Parathyroid adenoma (tissue), 2 donors: ENCODE data around the gene CD8A.

Experiments
- H2AFZ ChIP-seq: fragments of 300-600 bp; sonication (generic); one replicate; pipeline ENCODE4 v1.7.0; 2017; ENCODE audit warnings: antibody characterized with exemption, mild to moderate bottlenecking
- H3K27ac ChIP-seq: fragments of 300-600 bp; sonication (generic); one replicate; pipeline ENCODE4 v1.7.0; 2017
- H3K27me3 ChIP-seq: fragments of 300-600 bp; sonication (generic); one replicate; pipeline ENCODE4 v1.7.0; 2017; ENCODE audit warnings: low read length; ENCODE audit not compliant: control insufficient read depth, insufficient read depth
- H3K36me3 ChIP-seq: fragments of 300-600 bp; sonication (generic); one replicate; pipeline ENCODE4 v1.7.0; 2017; ENCODE audit warnings: low read length; ENCODE audit not compliant: control insufficient read depth, insufficient read depth
- H3K4me1 ChIP-seq: fragments of 300-600 bp; sonication (generic); one replicate; pipeline ENCODE4 v1.7.0; 2017; ENCODE audit warnings: control low read depth
- H3K4me2 ChIP-seq: fragments of 300-600 bp; sonication (generic); one replicate; pipeline ENCODE4 v1.7.0; 2017; ENCODE audit warnings: low read length
- H3K4me3 ChIP-seq: fragments of 300-600 bp; sonication (generic); one replicate; pipeline ENCODE4 v1.7.0; 2017; ENCODE audit warnings: low read depth, low read length
- H3K79me2 ChIP-seq: fragments of 300-600 bp; sonication (generic); one replicate; pipeline ENCODE4 v1.7.0; 2017; ENCODE audit warnings: control low read depth
- H3K9ac ChIP-seq: fragments of 300-600 bp; sonication (generic); one replicate; pipeline ENCODE4 v1.7.0; 2017; ENCODE audit warnings: mild to moderate bottlenecking
- H3K9me3 ChIP-seq: fragments of 300-600 bp; sonication (generic); one replicate; pipeline ENCODE4 v1.7.0; 2017; ENCODE audit warnings: low read length; ENCODE audit not compliant: control insufficient read depth
- TF ChIP-seq, protein P1 (sequence below): fragments of 300-600 bp; sonication (generic); IDR thresholded peaks from one replicate; pipeline ENCODE4 v1.7.0; 2017; ENCODE audit warnings: antibody characterized with exemption, mild to moderate bottlenecking
- donor health status: primary hyperparathyroidism.

The CD8A gene

DNA sequence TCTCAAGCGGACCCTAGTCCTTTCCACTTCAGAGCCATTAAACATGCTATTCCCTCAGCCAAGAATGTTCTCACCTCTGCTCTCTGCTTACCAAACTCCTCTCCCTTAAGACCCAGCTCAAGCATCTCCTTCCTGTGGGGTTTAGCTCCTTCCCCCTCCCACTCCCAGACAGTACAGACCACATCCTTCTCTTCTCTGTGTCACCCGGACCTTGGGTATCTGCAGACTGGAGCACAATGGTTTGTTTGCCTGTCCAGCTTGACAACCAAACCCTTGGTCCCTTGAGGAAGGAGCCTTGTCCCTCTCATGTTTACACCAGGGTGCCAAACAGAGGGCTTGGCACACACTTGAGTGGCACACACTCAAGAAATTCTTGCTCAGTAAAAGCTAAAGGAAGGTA is 4.1 kb upstream of the CD8A start:
- Histone ChIP-seq H2AFZ (no peak overlapping the region), H3K4me1 (no peaks in the 10 kb centered on the region), H3K9ac (no peak overlapping the region), H3K79me2 (no peaks in the 10 kb centered on the region), H3K4me3 (no peak overlapping the region), H3K36me3 (no peaks in the 10 kb centered on the region), H3K9me3 (no peaks in the 10 kb centered on the region), H3K27me3 (peaks cover 5% of the 10 kb centered on the region), H3K27ac (no peak overlapping the region), H3K4me2 (no peak overlapping the region)
- TF ChIP-seq, protein P1, sequence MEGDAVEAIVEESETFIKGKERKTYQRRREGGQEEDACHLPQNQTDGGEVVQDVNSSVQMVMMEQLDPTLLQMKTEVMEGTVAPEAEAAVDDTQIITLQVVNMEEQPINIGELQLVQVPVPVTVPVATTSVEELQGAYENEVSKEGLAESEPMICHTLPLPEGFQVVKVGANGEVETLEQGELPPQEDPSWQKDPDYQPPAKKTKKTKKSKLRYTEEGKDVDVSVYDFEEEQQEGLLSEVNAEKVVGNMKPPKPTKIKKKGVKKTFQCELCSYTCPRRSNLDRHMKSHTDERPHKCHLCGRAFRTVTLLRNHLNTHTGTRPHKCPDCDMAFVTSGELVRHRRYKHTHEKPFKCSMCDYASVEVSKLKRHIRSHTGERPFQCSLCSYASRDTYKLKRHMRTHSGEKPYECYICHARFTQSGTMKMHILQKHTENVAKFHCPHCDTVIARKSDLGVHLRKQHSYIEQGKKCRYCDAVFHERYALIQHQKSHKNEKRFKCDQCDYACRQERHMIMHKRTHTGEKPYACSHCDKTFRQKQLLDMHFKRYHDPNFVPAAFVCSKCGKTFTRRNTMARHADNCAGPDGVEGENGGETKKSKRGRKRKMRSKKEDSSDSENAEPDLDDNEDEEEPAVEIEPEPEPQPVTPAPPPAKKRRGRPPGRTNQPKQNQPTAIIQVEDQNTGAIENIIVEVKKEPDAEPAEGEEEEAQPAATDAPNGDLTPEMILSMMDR = no peak

DNA sequence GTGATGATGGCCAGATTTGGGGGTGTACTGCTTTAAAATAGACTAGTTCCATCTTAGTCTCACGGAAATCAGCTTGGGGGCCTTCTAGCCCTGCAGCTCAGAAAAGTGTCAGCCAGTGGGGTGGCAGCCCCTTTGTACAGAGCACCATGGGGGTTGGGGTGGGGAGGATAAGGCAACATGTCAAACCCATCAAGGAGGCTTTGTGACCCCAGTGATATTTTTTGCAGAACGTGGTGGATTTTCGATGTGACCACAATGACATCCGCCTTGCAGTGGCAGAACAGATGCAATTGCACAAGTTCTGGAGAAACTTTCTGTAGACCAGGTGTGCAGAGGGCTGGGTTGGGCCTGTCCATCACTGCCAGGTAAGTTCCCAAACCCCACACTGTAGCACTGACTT is 3.0 kb upstream of the CD8A start:
- Histone ChIP-seq H3K27me3 (peaks cover 5% of the 10 kb centered on the region), H3K36me3 (no peaks in the 10 kb centered on the region), H2AFZ (no peak overlapping the region), H3K79me2 (no peaks in the 10 kb centered on the region), H3K27ac (no peak overlapping the region), H3K4me3 (no peak overlapping the region), H3K9me3 (no peaks in the 10 kb centered on the region), H3K4me1 (no peaks in the 10 kb centered on the region), H3K4me2 (no peak overlapping the region), H3K9ac (no peak overlapping the region)
- TF ChIP-seq, protein P1 = no peak

DNA sequence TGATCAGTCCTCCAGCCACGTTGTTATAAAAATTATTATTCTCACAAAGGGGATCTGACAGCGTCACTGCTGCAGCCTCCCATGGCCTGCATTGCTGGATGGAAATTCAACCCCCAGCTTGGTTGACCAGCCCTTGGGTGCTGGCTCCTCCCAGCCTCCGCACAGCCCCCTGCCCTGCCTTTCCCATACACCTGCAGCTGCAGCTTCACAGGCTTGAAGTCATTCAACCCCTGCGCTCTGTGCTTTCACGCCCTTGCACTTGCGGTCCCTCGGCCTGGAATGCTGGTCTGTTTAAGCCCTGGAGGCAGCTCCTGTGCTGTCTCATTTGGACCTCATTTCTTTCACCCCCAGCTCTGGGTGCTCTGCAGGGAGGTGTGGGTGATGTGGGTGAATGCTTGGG is 860 bp upstream of the CD8A start:
- Histone ChIP-seq H3K36me3 (no peaks in the 10 kb centered on the region), H3K9ac (no peak overlapping the region), H3K79me2 (no peaks in the 10 kb centered on the region), H2AFZ (no peak overlapping the region), H3K4me2 (no peak overlapping the region), H3K9me3 (no peaks in the 10 kb centered on the region), H3K4me3 (no peak overlapping the region), H3K27me3 (peaks cover 5% of the 10 kb centered on the region), H3K27ac (no peak overlapping the region), H3K4me1 (no peaks in the 10 kb centered on the region)
- TF ChIP-seq, protein P1 = no peak

DNA sequence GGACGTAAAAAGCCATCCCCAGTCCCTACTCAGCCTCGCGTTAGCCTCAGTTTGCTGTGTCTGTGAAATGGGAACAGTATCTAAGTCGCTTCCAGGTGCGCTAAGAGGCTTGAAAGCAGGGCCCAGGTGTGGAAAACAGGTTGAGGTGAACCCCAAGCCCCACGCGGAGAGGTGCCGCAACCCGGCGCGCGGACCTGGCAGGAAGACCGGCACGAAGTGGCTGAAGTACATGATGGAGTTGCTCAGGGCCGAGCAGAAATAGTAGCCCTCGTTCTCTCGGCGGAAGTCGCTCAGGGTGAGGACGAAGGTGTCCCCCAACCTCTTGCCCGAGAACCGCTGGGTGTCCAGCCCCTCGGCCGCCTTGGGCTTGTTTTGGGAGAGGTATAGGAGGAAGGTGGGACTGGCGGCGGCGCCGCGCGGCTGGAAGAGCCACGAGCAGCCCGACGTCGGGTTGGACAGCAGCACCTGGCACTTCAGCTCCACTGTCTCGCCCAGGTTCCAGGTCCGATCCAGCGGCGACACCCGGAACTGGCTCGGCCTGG is 508 bp downstream of the CD8A start:
- H3K27me3 ChIP-seq = peaks cover 5% of the 10 kb centered on the region
- H3K4me3 ChIP-seq = no peak overlapping the region
- no peaks in the 10 kb centered on the region for H3K79me2 ChIP-seq
- H3K4me2 ChIP-seq = peak overlapping the region; percentile 37
- no peaks in the 10 kb centered on the region for H3K9me3 ChIP-seq
- no peaks in the 10 kb centered on the region for H3K36me3 ChIP-seq
- H2AFZ ChIP-seq = peak overlapping the region; percentile 67
- no peak overlapping the region for H3K27ac ChIP-seq
- TF ChIP-seq, protein P1 = no peak
- H3K4me1 ChIP-seq = no peaks in the 10 kb centered on the region
- no peak overlapping the region for H3K9ac ChIP-seq

DNA sequence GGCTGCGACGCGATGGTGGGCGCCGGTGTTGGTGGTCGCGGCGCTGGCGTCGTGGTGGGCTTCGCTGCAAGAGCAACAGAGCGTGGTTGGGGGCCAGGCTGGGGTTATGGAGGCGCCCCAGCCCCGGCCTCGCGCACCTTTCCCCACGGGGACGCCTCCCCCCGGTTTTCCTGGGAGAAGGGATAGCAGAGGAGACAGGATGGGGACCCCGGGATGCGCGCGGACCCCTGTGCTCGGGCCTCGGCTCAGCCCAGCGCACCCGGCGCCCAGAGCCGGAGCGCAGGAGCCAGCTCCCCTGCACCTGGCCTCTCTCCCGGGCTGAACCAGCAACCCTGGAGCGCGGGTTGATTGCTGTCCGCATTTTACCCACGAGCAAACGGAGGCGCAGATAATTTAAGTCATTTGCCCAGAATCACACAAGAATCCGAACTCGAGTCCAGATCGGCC is 1.0 kb downstream of the CD8A start:
- Histone ChIP-seq H3K27ac (no peak overlapping the region), H3K4me3 (no peak overlapping the region), H3K4me2 (peak overlapping the region; percentile 37)

More for the DNA sequence above, 1.0 kb downstream of the CD8A start:
- Histone ChIP-seq H2AFZ (no peak overlapping the region), H3K4me1 (no peaks in the 10 kb centered on the region), H3K79me2 (no peaks in the 10 kb centered on the region), H3K36me3 (no peaks in the 10 kb centered on the region), H3K9ac (no peak overlapping the region), H3K27me3 (peaks cover 5% of the 10 kb centered on the region), H3K9me3 (no peaks in the 10 kb centered on the region)
- TF ChIP-seq, protein P1 = no peak
